GM18519 (cell line): ENCODE measurements around the gene SMARCA2.
A peak's percentile ranks its signal among the peaks of the same experiment; 100 is the strongest.

Experiments used
- ATAC-seq: cut with Tn5 transposase; IDR thresholded peaks from one replicate; pipeline ENCODE4 v1.9.1; 2021; ENCODE audit warnings: mild to moderate bottlenecking, moderate library complexity; ENCODE audit not compliant: unreplicated experiment, low FRiP score

The SMARCA2 gene

DNA sequence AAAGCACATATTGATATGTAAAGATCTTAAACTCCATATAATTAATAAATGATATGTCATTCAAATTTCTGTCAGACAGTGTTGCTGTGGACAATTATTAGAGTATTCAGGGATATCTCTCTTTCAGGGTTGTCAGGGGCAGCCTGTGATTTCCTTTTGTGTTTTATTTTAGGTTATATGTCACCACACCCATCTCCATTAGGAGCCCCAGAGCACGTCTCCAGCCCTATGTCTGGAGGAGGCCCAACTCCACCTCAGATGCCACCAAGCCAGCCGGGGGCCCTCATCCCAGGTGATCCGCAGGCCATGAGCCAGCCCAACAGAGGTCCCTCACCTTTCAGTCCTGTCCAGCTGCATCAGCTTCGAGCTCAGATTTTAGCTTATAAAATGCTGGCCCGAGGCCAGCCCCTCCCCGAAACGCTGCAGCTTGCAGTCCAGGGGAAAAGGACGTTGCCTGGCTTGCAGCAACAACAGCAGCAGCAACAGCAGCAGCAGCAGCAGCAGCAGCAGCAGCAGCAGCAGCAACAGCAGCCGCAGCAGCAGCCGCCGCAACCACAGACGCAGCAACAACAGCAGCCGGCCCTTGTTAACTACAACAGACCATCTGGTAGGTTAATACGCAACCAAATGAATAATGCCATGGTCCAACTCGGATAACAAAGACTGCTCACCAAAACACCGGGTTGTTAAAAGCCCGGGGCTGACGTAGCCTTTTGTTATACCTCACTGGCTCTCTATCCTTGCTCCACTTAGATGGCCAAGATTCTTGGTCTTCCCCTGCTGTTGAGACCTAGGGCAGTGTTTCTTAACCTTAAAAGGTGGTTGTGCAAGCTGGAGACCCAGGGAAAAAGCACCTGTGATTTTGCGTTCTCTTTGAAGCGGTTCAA is 24.4 kb downstream of the SMARCA2 start:
- no peak for ATAC-seq

- ATAC-seq, result no peak
Measured at GRCh38 chr9:2040828-2041227, 25.7 kb downstream of the SMARCA2 start.

DNA sequence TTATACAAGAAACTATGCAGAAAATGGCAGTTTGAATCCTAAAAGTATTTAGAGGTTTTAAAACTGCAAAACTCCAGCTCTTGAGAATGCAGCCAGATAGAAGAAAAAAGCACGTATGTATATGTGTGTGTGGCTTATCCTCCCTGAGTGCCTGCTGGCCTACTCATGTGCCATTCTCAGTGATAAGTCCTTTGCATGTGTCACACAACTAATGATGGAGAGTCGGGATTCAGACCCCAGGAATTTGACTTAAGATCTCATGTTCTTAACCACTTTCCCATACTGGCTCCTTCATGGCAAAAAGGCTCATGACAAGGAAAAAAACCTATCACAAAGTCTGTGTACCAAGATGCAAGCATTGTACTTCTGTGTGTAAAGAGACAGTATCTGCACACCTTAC is 26.6 kb downstream of the SMARCA2 start:
- no peak for ATAC-seq

GRCh38 chr9:2043243-2043642 is 28.1 kb downstream of the SMARCA2 start:
- no peak for ATAC-seq

GRCh38 chr9:2043881-2044462 is 28.8 kb downstream of the SMARCA2 start:
- no peak for ATAC-seq

DNA sequence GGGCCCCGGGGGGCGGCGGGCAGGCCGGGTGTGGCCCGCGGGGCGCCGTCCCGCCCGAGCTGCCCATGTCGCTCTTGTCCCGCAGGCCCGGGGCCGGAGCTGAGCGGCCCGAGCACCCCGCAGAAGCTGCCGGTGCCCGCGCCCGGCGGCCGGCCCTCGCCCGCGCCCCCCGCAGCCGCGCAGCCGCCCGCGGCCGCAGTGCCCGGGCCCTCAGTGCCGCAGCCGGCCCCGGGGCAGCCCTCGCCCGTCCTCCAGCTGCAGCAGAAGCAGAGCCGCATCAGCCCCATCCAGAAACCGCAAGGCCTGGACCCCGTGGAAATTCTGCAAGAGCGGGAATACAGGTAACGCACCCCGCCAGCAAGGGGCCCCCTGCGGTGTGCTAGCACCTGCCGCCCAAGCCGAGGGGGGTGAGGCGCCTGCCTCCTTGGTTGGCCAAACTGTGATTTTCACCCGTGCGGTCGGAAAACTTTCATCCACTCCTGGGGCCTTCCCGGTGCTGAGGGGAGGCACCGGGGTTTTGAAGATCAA is 32.1 kb downstream of the SMARCA2 start:
- no peak for ATAC-seq

DNA sequence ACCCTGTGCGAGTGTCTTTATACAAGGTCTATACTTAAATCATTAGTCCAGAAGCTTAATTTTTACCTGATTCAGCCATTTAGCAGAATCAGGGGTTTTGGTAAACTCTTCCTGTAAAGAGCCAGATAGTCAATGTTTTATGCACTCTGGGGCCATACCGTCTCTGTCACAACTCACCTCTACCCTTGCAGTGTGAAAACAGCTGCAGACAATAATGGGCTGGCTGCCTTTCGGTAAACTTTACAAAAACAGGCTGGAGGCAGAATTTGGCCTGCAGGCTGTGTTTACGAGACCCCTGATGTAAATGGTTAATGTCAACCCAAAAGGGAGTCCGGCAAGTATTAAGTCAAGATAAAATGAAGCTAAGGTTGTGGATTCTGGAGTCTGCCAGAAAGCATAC is 32.8 kb downstream of the SMARCA2 start:
- ATAC-seq, result no peak

DNA sequence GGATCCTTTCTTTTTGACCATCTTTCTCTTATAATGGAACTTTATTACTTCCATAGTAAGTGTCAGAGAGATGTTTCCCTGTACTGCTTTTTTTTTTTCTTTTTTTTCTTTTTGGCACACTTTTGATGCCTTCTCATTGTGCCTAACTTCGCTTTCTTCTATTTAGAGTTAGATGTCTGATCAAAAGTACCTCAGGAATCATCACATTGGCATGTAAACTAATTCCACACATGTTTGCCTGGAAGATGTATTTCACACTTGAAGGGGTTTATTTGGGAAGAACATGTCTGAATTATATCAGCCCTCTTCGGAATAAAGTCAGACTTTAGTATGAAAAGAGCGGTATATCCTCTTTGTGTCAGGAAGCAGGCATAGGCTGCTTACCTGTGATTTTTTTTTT is 35.1 kb downstream of the SMARCA2 start:
- ATAC-seq, result no peak

GRCh38 chr9:2053883-2054845 is 39.0 kb downstream of the SMARCA2 start:
- ATAC-seq, result peak; percentile 91

GRCh38 chr9:2055203-2055658 is 40.1 kb downstream of the SMARCA2 start:
- ATAC-seq, result no peak

DNA sequence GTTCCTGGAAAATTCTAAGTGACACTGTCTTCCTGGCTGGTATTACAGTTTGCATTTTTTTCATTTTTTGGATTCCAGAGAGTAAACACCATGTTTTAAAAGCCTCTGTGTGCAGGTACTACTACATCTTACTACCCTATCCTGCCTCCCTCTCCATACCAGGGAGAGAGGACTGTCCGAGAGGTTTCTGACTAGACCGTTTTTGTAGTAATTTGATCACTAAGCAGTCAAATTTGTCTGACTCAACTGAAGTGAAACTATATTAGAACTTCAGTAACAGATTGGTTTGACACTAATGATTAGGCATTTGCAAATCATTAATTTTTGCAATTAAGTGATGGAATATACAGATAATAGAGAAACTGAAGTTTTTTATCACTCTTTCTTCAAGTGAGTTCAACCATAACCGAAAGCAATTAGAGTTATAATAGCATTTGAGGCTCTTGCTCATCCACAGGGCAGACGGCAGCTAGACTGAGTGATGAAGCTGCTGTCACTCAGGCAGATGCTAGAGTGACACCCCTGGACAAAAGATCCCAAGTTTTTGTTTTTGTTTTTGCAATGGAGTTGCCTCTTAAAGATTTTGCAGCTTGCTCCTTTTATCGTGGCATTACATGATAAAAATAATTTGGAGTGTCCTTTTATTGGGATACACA is 44.3 kb downstream of the SMARCA2 start:
- ATAC-seq, result no peak

DNA sequence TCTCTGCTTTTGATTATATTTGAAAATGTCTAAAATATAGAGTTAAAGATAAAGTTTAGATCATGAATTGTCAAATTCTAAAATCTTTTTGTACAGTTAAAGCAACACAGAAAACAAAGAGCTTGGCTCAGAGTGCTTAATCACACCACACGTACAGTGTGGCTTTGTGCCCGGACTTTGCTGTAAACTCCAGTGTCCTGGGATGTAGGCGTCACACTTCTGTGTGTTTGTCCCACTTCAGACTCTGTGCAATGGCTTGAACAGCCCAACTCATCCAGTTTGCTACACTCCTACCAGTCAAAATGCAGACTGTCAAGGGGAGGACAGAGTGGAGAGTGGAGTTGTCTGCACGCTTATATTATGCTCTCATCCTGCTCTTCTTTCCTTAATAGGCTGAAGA is 45.3 kb downstream of the SMARCA2 start:
- ATAC-seq, result no peak

DNA sequence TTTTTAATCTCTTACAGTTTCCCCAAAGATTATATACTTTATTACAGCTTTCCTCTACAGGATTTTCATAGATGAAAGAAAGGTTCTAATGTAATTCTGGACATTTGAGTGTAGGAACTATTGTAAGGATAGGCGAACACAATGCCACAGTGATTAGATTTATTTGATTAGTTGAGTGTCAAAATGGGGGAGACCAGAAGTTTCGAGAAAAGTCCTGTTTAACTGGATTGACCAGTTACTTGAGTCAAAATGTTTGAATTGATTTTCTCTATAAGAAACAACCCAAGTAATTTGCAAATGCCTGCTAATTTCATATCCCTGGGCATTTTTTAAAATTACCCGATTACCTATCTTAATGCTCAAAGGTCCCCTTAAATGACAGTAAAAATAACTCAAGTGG is 50.6 kb downstream of the SMARCA2 start:
- ATAC-seq, result no peak

DNA sequence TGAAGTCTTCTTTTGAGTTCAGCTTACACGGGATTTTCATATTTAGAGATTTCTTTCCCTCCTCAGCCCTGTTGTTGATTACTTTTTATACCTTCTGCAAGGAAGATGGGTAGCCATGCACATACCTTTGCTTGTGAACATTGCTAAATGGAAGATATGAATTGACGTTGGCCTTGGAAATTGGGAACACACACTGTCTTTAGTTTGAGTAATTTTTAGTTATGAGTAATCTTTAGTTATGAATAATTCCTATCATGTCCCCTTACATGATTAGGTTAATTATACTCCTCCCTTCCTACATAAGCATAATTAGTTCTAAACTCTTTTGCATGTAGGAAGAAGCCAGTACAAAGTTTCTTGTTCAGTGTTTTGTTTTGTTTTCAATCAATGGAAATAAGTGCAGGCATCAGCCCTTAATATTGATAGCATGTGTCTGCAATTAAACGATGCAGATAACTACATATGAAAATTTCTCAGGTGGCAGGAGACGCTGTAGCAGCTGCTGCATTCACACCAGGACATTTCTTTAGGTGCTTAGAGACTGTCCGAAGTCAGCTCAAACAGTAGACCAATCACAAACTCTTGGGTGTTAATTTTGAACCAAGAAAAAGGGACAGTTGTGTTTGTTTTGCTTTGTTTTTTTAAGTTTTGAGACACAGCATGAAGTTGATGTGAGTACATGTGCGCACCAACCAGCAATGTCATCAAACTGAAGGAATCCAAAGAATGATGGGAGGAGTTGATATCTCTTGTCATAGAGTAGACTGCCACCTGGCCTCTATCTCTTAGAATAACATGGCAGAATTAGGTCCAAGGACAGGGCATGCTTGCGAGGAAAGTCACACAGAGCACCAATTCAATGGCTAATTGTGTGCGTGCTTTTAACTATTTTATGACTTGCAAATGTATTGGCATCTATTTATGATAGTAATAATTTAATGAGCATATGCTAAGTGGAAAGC is 51.4 kb downstream of the SMARCA2 start:
- ATAC-seq, result no peak

DNA sequence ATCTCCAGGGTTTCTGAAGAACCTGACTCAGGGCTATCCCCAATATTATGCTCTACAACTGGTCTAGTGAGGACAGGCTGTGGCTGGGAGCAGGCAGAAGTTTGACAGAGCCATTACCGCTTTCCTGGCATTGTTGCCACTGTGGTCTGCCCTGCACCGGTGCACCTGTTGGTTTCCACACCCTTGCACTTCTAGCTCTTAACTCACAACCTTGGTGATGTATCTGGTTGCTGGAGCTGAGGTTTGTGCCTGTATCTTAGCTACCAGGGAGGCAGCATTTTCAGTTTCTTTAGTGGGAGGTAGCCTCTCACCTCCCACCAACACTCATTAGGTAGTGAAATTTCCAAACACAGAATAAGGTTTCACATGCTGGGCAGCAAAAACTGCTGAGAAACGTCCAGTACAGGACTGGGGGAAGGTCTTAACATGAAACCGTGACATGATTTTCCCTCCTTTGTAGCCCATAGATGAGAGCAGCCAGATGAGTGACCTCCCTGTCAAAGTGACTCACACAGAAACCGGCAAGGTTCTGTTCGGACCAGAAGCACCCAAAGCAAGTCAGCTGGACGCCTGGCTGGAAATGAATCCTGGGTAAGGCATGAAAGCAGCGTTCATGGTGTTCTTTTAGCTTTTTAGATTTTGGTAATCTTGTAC is 57.7 kb downstream of the SMARCA2 start:
- no peak for ATAC-seq

DNA sequence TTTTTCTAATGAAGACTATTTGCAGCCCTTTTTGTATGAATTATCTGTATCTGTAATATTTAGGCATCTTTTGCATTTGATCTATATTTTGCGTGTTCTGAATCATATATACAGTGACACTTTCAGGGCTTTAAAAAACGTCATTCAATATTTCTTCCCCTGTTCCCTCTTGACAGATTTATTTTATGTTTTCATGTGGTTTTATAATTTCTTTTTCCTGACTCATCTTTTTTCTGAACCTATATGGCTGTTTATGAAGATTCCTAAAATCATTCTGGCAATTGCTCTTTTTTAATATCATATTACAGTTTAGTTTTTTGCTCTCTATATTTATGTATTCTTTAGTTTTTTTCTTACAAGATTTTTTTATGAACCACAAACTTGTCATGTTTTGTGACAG is 67.6 kb downstream of the SMARCA2 start:
- no peak for ATAC-seq

- ATAC-seq, result no peak
Measured at GRCh38 chr9:2083479-2083878, 68.3 kb downstream of the SMARCA2 start.

GRCh38 chr9:2085716-2086115 is 70.6 kb downstream of the SMARCA2 start:
- no peak for ATAC-seq

GRCh38 chr9:2086116-2086515 is 71.0 kb downstream of the SMARCA2 start:
- ATAC-seq, result no peak
